PC-9 (cell line): ENCODE data around the gene RRBP1. TPM values are rescaled to one million over a fixed set of nuclear protein-coding genes. Genes with fewer than 3 reads are reported as not detected.

Source experiments
- BruUV-seq: library from RNA; stranded (reverse); fragments of 400-500 nt; replicated peaks from 2 replicates; lab custom pipeline; 2021; lab: Mats Ljungman, UMichigan
- CTCF ChIA-PET: fragments of 300-600 bp; sonication (Branson Sonifier 250); formaldehyde crosslinking; loops from one replicate; lab custom pipeline; 2022; ENCODE audit warnings: antibody characterized with exemption; lab: Charles Lee
- POLR2A ChIA-PET: fragments of 300-600 bp; sonication (Branson Sonifier 250); formaldehyde crosslinking; loops from one replicate; lab custom pipeline; 2022; ENCODE audit warnings: antibody characterized with exemption; ENCODE audit not compliant: unreplicated experiment; lab: Charles Lee
- DNase-seq, 2 experiments: peaks; one replicate each; pipeline versions ENCODE4 v3.0.0 to v3.0.0-alpha.2; 2015 to 2022; ENCODE audit warnings: mixed read lengths in 1 of 2
- H2AFZ ChIP-seq: fragments of 200-600 bp; sonication (generic); 2 replicates; pipeline ENCODE4 v1.8.1; 2017; ENCODE audit warnings: antibody characterized with exemption
- H3F3A ChIP-seq: fragments of 200-600 bp; sonication (generic); 2 replicates; pipeline ENCODE4 v1.8.1; 2017; ENCODE audit warnings: antibody characterized with exemption, mild to moderate bottlenecking, low read depth; ENCODE audit not compliant: insufficient read depth
- H3K27ac ChIP-seq: fragments of 200-600 bp; sonication (generic); 2 replicates; pipeline ENCODE4 v1.6.1; 2016; ENCODE audit warnings: mixed run types
- H3K27me3 ChIP-seq: fragments of 200-600 bp; sonication (generic); 2 replicates; pipeline ENCODE4 v1.6.1; 2016; ENCODE audit warnings: low read depth, mixed run types; ENCODE audit not compliant: insufficient read depth
- H3K36me3 ChIP-seq: fragments of 200-600 bp; sonication (generic); 2 replicates; pipeline ENCODE4 v1.6.1; 2016; ENCODE audit warnings: low read depth, mixed run types
- H3K4me1 ChIP-seq: fragments of 200-600 bp; sonication (generic); replicated peaks from 2 replicates; pipeline ENCODE4 v1.6.1; 2016; ENCODE audit warnings: mixed run types; ENCODE audit not compliant: insufficient read depth
- H3K4me2 ChIP-seq: fragments of 200-600 bp; sonication (generic); 2 replicates; pipeline ENCODE4 v1.6.1; 2017; ENCODE audit warnings: mixed run types
- H3K4me3 ChIP-seq: fragments of 200-600 bp; sonication (generic); 2 replicates; pipeline ENCODE4 v1.6.1; 2016; ENCODE audit warnings: mixed run types
- H3K79me2 ChIP-seq: fragments of 200-600 bp; sonication (generic); 2 replicates; pipeline ENCODE4 v1.6.1; 2017; ENCODE audit warnings: low read depth, mixed run types
- H3K9me2 ChIP-seq: fragments of 200-600 bp; sonication (generic); 2 replicates; pipeline ENCODE4 v1.8.1; 2017; ENCODE audit warnings: mild to moderate bottlenecking; ENCODE audit not compliant: insufficient read depth
- H3K9me3 ChIP-seq: fragments of 200-600 bp; sonication (generic); 2 replicates; pipeline ENCODE4 v1.8.1; 2016; ENCODE audit warnings: low read depth; ENCODE audit not compliant: insufficient read depth
- H4K20me1 ChIP-seq: fragments of 200-600 bp; sonication (generic); 2 replicates; pipeline ENCODE4 v1.8.1; 2017; ENCODE audit not compliant: insufficient read depth
- CTCF ChIP-seq: fragments of 200-600 bp; sonication (generic); conservative IDR thresholded peaks from 2 replicates; pipeline ENCODE4 v1.6.1; 2017; ENCODE audit warnings: mixed run types, antibody characterized with exemption, mild to moderate bottlenecking, moderate library complexity
- EZH2 ChIP-seq: fragments of 200-600 bp; sonication (generic); IDR thresholded peaks from 2 replicates; pipeline ENCODE4 v1.8.0; 2017; ENCODE audit warnings: antibody characterized with exemption, low read depth
- intact Hi-C: fragments of 100-400 bp; cut with micrococcal nuclease; formaldehyde crosslinking; loops from one replicate; pipeline ENCODE4 v1.10.0; 2022; ENCODE audit not compliant: unreplicated experiment
- total RNA-seq: library from RNA; stranded (reverse); gene quantifications from 2 replicates; pipeline ENCODE4 v1.2.3, GENCODE V29; 2021

RRBP1 gene
- total RNA-seq, 1 experiment from 2014 or later: 144 TPM

- DNase-seq: no peak
- BruUV-seq: no TSS peak
- ChIA-PET CTCF (interaction anchor here (0.6 kb wide), 1 partner anchor 8 kb away, joined by 3 read pairs; no protein-coding TSS in a partner anchor), POLR2A (no interaction called here)
- TF ChIP-seq EZH2: no peak
- no peak for TF ChIP-seq CTCF
- H3K9me2 ChIP-seq: no peaks in the 10 kb centered on the region
- no peaks in the 10 kb centered on the region for H3K79me2 ChIP-seq
- no peak overlapping the region for H3K27ac ChIP-seq
- no peaks in the 10 kb centered on the region for H3K27me3 ChIP-seq
- intact Hi-C loops: no loop called here
- no peaks in the 10 kb centered on the region for H3K4me1 ChIP-seq
- H3K4me2 ChIP-seq: no peak overlapping the region
- H3K4me3 ChIP-seq: no peak overlapping the region
- no peak overlapping the region for H2AFZ ChIP-seq
- no peaks in the 10 kb centered on the region for H3K9me3 ChIP-seq
- no peaks in the 10 kb centered on the region for H4K20me1 ChIP-seq
- H3K36me3 ChIP-seq: no peaks in the 10 kb centered on the region
- H3F3A ChIP-seq: no peaks in the 10 kb centered on the region
Observed at GRCh38 chr20:17701826-17702225, 19.8 kb upstream of the RRBP1 start.

- intact Hi-C loops: no loop called here
- no peaks in the 10 kb centered on the region for H3K79me2 ChIP-seq
- H3K4me2 ChIP-seq: no peak overlapping the region
- CTCF ChIA-PET: no interaction called here
- H3K27me3 ChIP-seq: no peaks in the 10 kb centered on the region
- H3K9me3 ChIP-seq: no peaks in the 10 kb centered on the region
- no peak overlapping the region for H3K27ac ChIP-seq
- H4K20me1 ChIP-seq: no peaks in the 10 kb centered on the region
- no peak for DNase-seq
- H3K36me3 ChIP-seq: no peaks in the 10 kb centered on the region
- H3K4me3 ChIP-seq: no peak overlapping the region
- H3F3A ChIP-seq: no peaks in the 10 kb centered on the region
- POLR2A ChIA-PET: no interaction called here
- H3K4me1 ChIP-seq: no peaks in the 10 kb centered on the region
- H2AFZ ChIP-seq: no peak overlapping the region
- no peaks in the 10 kb centered on the region for H3K9me2 ChIP-seq
- no TSS peak for BruUV-seq
- TF ChIP-seq CTCF (no peak), EZH2 (no peak)
Observed at GRCh38 chr20:17700637-17701036, 18.6 kb upstream of the RRBP1 start.

DNA sequence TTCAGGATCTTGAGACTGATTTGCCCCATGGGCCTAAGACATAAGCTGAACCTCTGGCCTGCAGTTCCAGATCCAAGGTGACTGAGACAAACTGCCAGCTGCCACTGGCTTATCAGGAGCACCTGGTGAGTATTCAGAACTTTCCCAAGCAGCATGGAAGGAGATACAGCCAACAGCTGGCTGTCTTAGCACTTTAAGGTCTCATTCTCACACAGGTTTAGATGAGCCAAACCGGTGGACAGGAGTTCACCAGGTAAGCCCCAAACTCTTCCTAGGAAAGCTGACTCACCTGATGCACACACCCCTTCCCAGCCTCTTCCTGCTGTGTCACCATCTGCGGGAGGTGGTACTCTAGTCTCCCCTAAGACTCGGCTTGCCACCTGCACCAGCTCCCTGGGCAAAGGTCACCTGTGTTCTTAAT is 17.9 kb upstream of the RRBP1 start, which contains the start of gene BANF2:
Gene BANF2 (plus strand): TSS at position 36 of the 421 bp plus-strand sequence. CDS start 25,060 bp downstream, outside the sequence.
- Histone ChIP-seq H2AFZ (no peak within 1 kb of the TSS), H3K27ac (no peak within 1 kb of the TSS), H3K36me3 (no peaks in the 10 kb centered on the region), H4K20me1 (no peaks in the 10 kb centered on the region), H3K4me3 (no peak within 1 kb of the TSS), H3K4me1 (no peaks in the 10 kb centered on the region), H3K79me2 (no peaks in the 10 kb centered on the region), H3K9me2 (no peaks in the 10 kb centered on the region), H3K27me3 (no peaks in the 10 kb centered on the region), H3K9me3 (no peaks in the 10 kb centered on the region), H3K4me2 (no peak within 1 kb of the TSS), H3F3A (no peaks in the 10 kb centered on the region)
- intact Hi-C loops: no loop called here
- no TSS peak for BruUV-seq
- ChIA-PET POLR2A (no interaction called here), CTCF (no interaction called here)
- TF ChIP-seq CTCF: no peak
- no peak for TF ChIP-seq EZH2
- DNase-seq: no peak
